Measurements from ENCODE around the gene ERVFRD-1. TPM values are rescaled to one million over a fixed set of nuclear protein-coding genes. Genes with fewer than 3 reads are reported as not detected.

Gene ERVFRD-1
- total RNA-seq, 2 donors from 2014 or later: not detected

DNA sequence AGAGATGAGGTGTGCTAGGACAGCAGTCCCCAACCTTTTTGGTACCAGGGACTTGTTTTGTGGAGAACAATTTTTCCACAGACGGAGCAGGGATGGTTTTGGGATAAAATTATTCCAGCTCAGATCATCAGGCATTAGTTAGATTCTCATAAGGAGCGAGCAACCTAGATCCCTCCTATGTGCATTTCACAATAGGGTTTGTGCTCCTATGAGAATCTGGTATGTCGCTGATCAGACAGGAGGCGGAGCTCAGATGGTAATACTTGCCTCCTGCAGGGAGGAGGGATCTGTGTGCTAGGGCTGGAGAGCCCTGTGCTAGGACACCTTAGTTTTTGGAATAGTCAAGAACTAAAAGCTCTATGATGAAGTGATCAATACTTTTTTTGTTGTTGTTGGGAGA lies 15.4 kb downstream of the ERVFRD-1 start:
- Histone ChIP-seq H3K27me3 (ENCODE audit: control insufficient read depth, insufficient read depth, low read length, poor library complexity, severe bottlenecking) (no peaks in the 10 kb centered on the region), H3K9ac (ENCODE audit: extremely low read depth, low read length, poor library complexity, severe bottlenecking) (no peak overlapping the region), H3K27ac (ENCODE audit: low read depth, low read length) (no peak overlapping the region), H3K4me1 (ENCODE audit: control insufficient read depth, insufficient read depth, low read length) (no peaks in the 10 kb centered on the region), H3K9me3 (ENCODE audit: control insufficient read depth, low read length) (peaks cover 12% of the 10 kb centered on the region), H3K4me3 (ENCODE audit: low read length) (peak overlapping the region; percentile 95), H3K36me3 (ENCODE audit: control insufficient read depth, insufficient read depth, low read length) (peaks cover 14% of the 10 kb centered on the region)
- H3K9me3 Mint-ChIP-seq: peaks cover 8% of the 10 kb centered on the region
- H3K27me3 Mint-ChIP-seq (ENCODE audit: insufficient read depth): no peaks in the 10 kb centered on the region
- DNase-seq: peak; percentile 77
- peaks cover 25% of the 10 kb centered on the region for H3K4me1 Mint-ChIP-seq
- H3K4me3 Mint-ChIP-seq: no peak overlapping the region
- no peak overlapping the region for H3K27ac Mint-ChIP-seq
- peaks cover 18% of the 10 kb centered on the region for H3K36me3 Mint-ChIP-seq (ENCODE audit: low read depth)
- no peak for TF ChIP-seq CTCF (conservative IDR thresholded peaks at IDR 0.05)
- 74 to 75% methylated on average over 4 of the region's 4 CpGs for WGBS, 2 experiments (ENCODE audit: insufficient coverage in 1 of 2, insufficient read length in 1 of 2)

GRCh38 chr6:11094941-11095340 lies 16.6 kb downstream of the ERVFRD-1 start:
- H3K36me3 Mint-ChIP-seq (ENCODE audit: low read depth): peaks cover 11% of the 10 kb centered on the region
- TF ChIP-seq CTCF (conservative IDR thresholded peaks at IDR 0.05): no peak
- Histone ChIP-seq H3K27ac (ENCODE audit: low read depth, low read length) (no peak overlapping the region), H3K4me3 (ENCODE audit: low read length) (peak overlapping the region; percentile 95), H3K9me3 (ENCODE audit: control insufficient read depth, low read length) (peaks cover under 1% of the 10 kb centered on the region), H3K9ac (ENCODE audit: extremely low read depth, low read length, poor library complexity, severe bottlenecking) (peak overlapping the region; percentile 77), H3K4me1 (ENCODE audit: control insufficient read depth, insufficient read depth, low read length) (no peaks in the 10 kb centered on the region), H3K36me3 (ENCODE audit: control insufficient read depth, insufficient read depth, low read length) (peaks cover 14% of the 10 kb centered on the region), H3K27me3 (ENCODE audit: control insufficient read depth, insufficient read depth, low read length, poor library complexity, severe bottlenecking) (no peaks in the 10 kb centered on the region)
- peak overlapping the region; percentile 96 for H3K27ac Mint-ChIP-seq
- H3K9me3 Mint-ChIP-seq: peaks cover 5% of the 10 kb centered on the region
- WGBS, 2 experiments (ENCODE audit: insufficient coverage in 1 of 2, insufficient read length in 1 of 2): 36 to 54% methylated on average over 5 to 7 of the region's 7 CpGs
- peak overlapping the region; percentile 87 for H3K4me3 Mint-ChIP-seq
- peaks cover 25% of the 10 kb centered on the region for H3K4me1 Mint-ChIP-seq
- no peaks in the 10 kb centered on the region for H3K27me3 Mint-ChIP-seq (ENCODE audit: insufficient read depth)
- DNase-seq: no peak

- H3K27ac ChIP-seq (ENCODE audit: low read depth, low read length): no peak overlapping the region
- TF ChIP-seq CTCF (conservative IDR thresholded peaks at IDR 0.05): no peak
- WGBS, 2 experiments (ENCODE audit: insufficient coverage in 1 of 2, insufficient read length in 1 of 2): 0 to 1% methylated on average over 9 to 15 of the region's 15 CpGs
These were observed 17.1 kb downstream of the ERVFRD-1 start for GRCh38 chr6:11094411-11094851.

More at GRCh38 chr6:11094411-11094851, 17.1 kb downstream of the ERVFRD-1 start:
- DNase-seq: peak; percentile 85
- Histone ChIP-seq H3K9ac (ENCODE audit: extremely low read depth, low read length, poor library complexity, severe bottlenecking) (peak overlapping the region; percentile 77), H3K36me3 (ENCODE audit: control insufficient read depth, insufficient read depth, low read length) (peaks cover 10% of the 10 kb centered on the region), H3K27me3 (ENCODE audit: control insufficient read depth, insufficient read depth, low read length, poor library complexity, severe bottlenecking) (no peaks in the 10 kb centered on the region), H3K4me3 (ENCODE audit: low read length) (peak overlapping the region; percentile 95), H3K9me3 (ENCODE audit: control insufficient read depth, low read length) (no peaks in the 10 kb centered on the region), H3K4me1 (ENCODE audit: control insufficient read depth, insufficient read depth, low read length) (no peaks in the 10 kb centered on the region)
- H3K36me3 Mint-ChIP-seq (ENCODE audit: low read depth): peaks cover 6% of the 10 kb centered on the region
- peaks cover 25% of the 10 kb centered on the region for H3K4me1 Mint-ChIP-seq
- H3K27ac Mint-ChIP-seq: peak overlapping the region; percentile 96
- peak overlapping the region; percentile 87 for H3K4me3 Mint-ChIP-seq
- H3K9me3 Mint-ChIP-seq: peaks cover 2% of the 10 kb centered on the region
- H3K27me3 Mint-ChIP-seq (ENCODE audit: insufficient read depth): no peaks in the 10 kb centered on the region
